Fibroblast of villous mesenchyme (primary cell): ENCODE results near the gene SMC5. TPM values are rescaled to one million over a fixed set of nuclear protein-coding genes. Genes with fewer than 3 reads are reported as not detected.
"Not testable (repeated sequence)": the region's sequence is repeated elsewhere in the genome, so short reads cannot be mapped to it uniquely, and the experiment has no call there.

Experiments used
- DNase-seq: peaks from one replicate; pipeline ENCODE4 v3.0.0-alpha.2; 2010; ENCODE audit warnings: low read depth
- H3K4me3 ChIP-seq: 2 replicates; pipeline ENCODE4 v1.5.1; 2011; ENCODE audit warnings: low read depth, mild to moderate bottlenecking, low read length
- total RNA-seq: library from RNA; depleted of rRNA; stranded (reverse); fragments of >200 nt; gene quantifications from 2 replicates; pipeline ENCODE4 v1.2.3, GENCODE V29; 2012
- TF ChIP-seq, protein P1 (sequence below): IDR thresholded peaks from 2 replicates; pipeline ENCODE4 v1.5.1; 2012; ENCODE audit warnings: low read depth, mild to moderate bottlenecking, low read length; ENCODE audit not compliant: insufficient read depth

Gene SMC5
- total RNA-seq, 1 donor = 39.3 TPM

DNA sequence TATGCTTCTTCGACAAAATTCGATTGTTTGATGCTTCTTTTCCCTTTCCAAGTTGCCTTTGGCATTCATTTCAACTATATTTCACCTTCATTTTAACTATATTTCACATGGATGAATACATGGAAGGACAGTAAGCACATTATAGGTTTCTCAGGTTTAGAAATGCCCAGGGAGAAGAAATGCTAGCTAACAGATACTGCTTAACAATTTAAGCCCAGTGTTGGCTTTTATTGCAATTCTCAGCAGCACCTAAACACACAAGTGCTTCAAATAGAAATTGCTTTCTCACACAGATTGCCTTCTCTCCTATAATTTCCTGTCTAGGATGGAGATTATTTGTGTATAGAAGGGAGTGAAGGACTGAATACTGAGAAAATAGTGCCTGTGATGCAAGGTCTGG is 30.2 kb upstream of the SMC5 start:
- H3K4me3 ChIP-seq = no peak overlapping the region
- TF ChIP-seq, protein P1, sequence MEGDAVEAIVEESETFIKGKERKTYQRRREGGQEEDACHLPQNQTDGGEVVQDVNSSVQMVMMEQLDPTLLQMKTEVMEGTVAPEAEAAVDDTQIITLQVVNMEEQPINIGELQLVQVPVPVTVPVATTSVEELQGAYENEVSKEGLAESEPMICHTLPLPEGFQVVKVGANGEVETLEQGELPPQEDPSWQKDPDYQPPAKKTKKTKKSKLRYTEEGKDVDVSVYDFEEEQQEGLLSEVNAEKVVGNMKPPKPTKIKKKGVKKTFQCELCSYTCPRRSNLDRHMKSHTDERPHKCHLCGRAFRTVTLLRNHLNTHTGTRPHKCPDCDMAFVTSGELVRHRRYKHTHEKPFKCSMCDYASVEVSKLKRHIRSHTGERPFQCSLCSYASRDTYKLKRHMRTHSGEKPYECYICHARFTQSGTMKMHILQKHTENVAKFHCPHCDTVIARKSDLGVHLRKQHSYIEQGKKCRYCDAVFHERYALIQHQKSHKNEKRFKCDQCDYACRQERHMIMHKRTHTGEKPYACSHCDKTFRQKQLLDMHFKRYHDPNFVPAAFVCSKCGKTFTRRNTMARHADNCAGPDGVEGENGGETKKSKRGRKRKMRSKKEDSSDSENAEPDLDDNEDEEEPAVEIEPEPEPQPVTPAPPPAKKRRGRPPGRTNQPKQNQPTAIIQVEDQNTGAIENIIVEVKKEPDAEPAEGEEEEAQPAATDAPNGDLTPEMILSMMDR = no peak
- DNase-seq = no peak

DNA sequence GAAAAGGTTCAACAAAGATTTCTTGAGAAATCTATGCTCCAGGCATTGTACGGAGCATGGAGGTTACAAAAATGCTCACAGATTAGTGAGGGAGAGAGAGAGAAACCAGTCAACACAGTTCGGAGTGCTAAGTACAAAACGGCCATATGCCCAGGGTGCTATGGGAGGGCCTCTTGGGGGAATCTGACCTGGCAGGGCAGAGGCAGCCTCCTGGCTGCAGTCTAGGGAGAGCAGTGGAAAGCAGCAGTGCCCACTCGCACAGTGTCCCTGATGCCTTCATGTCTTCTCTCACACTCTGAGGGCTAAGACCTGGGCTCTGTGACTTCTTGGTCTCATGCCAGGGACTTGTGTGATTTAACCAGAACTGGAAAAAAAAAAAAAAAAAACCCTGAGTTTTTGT is 29.8 kb upstream of the SMC5 start:
- TF ChIP-seq, protein P1 = no peak
- H3K4me3 ChIP-seq = no peak overlapping the region
- DNase-seq = no peak

DNA sequence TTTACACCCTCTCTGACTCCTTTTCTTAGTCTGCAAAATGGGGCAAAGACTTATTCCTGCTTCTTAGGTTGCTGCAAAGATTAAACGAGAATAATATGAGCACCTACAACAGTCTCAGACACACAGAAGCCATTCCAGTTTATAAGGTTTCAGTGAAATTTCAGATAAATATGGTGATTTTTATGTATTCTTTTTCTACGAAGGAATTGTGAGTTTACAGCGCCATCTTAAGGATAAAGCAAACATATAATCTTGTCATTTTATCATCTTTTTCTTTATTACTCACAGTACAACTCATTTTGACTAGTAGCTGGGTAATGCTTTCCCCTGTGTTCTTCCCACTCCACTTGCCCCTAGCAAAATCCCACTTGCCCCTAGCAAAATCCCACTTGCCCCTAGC is 29.2 kb upstream of the SMC5 start:
- DNase-seq = peak; percentile 48
- H3K4me3 ChIP-seq = no peak overlapping the region
- TF ChIP-seq, protein P1 = peak; percentile 36

DNA sequence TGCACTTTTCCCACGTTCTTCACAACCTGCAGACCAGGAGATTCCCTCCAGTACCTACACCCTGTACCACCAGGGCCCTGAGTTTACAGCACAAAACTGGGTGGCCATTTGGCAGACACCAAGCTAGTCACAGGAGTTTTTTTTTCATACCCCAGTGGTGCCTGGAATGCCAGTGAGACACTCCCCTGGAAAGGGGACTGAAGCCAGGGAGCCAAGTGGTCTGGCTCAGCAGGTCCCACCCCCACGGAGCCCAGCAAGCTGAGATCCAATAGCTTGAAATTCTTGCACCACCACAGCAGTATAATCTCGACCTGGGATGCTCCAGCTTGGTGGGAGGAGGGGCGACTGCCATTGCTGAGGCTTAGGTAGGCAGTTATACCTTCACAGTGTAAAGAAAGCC is 26.3 kb upstream of the SMC5 start:
- TF ChIP-seq, protein P1 = no peak
- DNase-seq = no peak
- no peak overlapping the region for H3K4me3 ChIP-seq

DNA sequence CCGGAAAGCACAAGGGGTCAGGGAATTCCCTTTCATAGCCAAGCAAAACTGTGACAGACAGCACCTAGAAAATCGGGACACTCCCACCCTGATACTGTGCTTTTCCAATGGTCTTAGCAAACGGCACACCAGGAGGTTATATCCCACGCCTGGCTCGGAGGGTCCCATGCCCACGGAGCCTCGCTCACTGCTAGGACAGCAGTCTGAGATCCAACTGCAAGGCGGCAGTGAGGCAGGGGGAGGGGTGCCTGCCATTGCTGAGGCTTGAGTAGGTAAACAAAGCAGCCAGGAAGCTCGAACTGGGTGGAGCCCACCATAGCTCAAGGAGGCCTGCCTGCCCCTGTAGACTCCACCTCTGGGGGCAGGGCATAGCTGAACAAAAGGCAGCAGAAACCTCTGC is 24.6 kb upstream of the SMC5 start:
- DNase-seq, H3K4me3 ChIP-seq: not testable (repeated sequence)

DNA sequence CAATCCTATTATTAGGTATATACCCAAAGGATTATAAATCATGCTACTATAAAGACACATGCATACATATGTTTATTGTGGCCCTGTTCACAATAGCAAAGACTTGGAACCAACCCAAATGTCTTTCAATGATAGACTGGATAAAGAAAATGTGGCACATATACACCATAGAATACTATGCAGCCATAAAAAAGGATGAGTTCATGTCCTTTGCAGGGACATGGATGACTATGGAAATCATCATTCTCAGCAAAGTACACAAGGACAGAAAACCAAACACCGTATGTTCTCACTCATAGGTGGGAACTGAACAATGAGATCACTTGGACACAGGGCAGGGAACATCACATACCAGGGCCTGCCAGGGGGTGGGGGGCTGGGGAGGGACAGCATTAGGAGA is 12.8 kb upstream of the SMC5 start:
- not testable (repeated sequence) for H3K4me3 ChIP-seq, DNase-seq

DNA sequence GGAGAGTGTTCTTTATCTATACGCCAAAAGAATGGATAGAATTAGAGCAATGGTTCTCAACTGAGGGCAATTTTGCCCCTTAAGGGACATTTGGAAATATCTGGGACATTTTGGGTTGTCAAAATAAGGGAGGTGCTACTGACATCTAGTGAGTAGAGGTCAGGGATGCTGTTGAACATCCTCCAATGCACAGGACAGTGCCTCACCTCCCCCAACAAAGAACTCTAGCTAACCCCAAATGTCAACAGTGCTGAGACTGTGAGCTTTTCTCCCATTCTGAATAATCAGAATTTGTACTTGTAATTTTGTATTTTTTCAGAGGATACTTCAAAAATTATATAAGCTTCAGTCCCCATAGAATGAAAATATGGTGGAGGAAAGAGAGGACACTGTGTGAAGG is 8.6 kb upstream of the SMC5 start:
- no peak overlapping the region for H3K4me3 ChIP-seq
- TF ChIP-seq, protein P1 = no peak
- DNase-seq = no peak

DNA sequence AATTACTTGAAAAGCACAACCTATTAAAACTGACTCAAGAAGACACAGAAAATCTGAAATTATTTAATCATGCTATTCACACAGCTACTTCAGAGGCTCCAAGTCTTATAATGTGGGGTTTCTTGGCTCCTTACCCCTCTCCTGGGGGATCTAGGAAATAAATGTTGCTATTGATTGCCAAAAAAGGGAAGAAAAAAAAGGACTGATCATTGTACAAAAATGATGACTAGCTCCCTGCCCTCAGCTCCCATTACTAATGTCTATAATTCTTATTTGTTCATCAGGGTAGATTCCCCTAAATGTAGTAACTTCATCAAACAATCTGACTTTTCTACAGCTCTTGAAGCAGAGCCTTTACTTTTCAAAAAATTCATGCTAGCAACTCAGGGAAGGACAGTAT is 3.3 kb upstream of the SMC5 start:
- DNase-seq = no peak
- peak overlapping the region; percentile 90 for H3K4me3 ChIP-seq
- TF ChIP-seq, protein P1 = no peak
